ENCODE results near the gene STIP1.

Gene STIP1

GRCh38 chr11:64220798-64221197 is 34.8 kb downstream of the STIP1 start:
- no peak for DNase-seq (ENCODE audit: low read depth in 2 of 2, low spot score in 1 of 2)

- no peak for DNase-seq (ENCODE audit: low read depth in 2 of 2, low spot score in 1 of 2)
These were observed 36.7 kb downstream of the STIP1 start for GRCh38 chr11:64222651-64223000.

- no peak for DNase-seq (ENCODE audit: low read depth in 2 of 2, low spot score in 1 of 2)
These were observed 37.2 kb downstream of the STIP1 start for GRCh38 chr11:64223001-64223651.

- no peak for DNase-seq (ENCODE audit: low read depth in 2 of 2, low spot score in 1 of 2)
These were observed 38.4 kb downstream of the STIP1 start for GRCh38 chr11:64224151-64224890.

- no peak for DNase-seq (ENCODE audit: low read depth in 2 of 2, low spot score in 1 of 2)
These were observed 39.1 kb downstream of the STIP1 start for GRCh38 chr11:64224891-64225607.

- DNase-seq (ENCODE audit: low read depth in 2 of 2, low spot score in 1 of 2) = peak; percentile 86 to 87
These were observed 39.9 kb downstream of the STIP1 start, which contains the start of the genes NUDT22 and TRPT1 for GRCh38 chr11:64225608-64226506. Gene NUDT22, plus strand, starts transcription at chr11:64226274. Its CDS starts 379 bp downstream, at chr11:64226653. Gene TRPT1, minus strand, starts transcription at chr11:64226186. Its CDS starts 326 bp downstream, at chr11:64225860.

GRCh38 chr11:64226507-64227051 is 40.6 kb downstream of the STIP1 start:
- no peak for DNase-seq (ENCODE audit: low read depth in 2 of 2, low spot score in 1 of 2)

- no peak for DNase-seq (ENCODE audit: low read depth in 2 of 2, low spot score in 1 of 2)
These were observed 41.5 kb downstream of the STIP1 start for GRCh38 chr11:64227405-64227956.

- no peak for DNase-seq (ENCODE audit: low read depth in 2 of 2, low spot score in 1 of 2)
These were observed 43.2 kb downstream of the STIP1 start for GRCh38 chr11:64229090-64229743.

GRCh38 chr11:64229744-64230170 is 43.8 kb downstream of the STIP1 start:
- DNase-seq (ENCODE audit: low read depth in 2 of 2, low spot score in 1 of 2) = no peak

- DNase-seq (ENCODE audit: low read depth in 2 of 2, low spot score in 1 of 2) = peak; percentile 73 to 79
These were observed 44.4 kb downstream of the STIP1 start, which contains the start of gene DNAJC4 for GRCh38 chr11:64230171-64230984. Gene DNAJC4, plus strand, starts transcription at chr11:64230548. Its CDS starts 307 bp downstream, at chr11:64230855.

- DNase-seq (ENCODE audit: low read depth in 2 of 2, low spot score in 1 of 2) = no peak
These were observed 45.0 kb downstream of the STIP1 start for GRCh38 chr11:64230985-64231365.

- no peak for DNase-seq (ENCODE audit: low read depth in 2 of 2, low spot score in 1 of 2)
These were observed 45.6 kb downstream of the STIP1 start for GRCh38 chr11:64231546-64231945.

- no peak for DNase-seq (ENCODE audit: low read depth in 2 of 2, low spot score in 1 of 2)
These were observed 46.4 kb downstream of the STIP1 start for GRCh38 chr11:64232182-64232966.

- no peak for DNase-seq (ENCODE audit: low read depth in 2 of 2, low spot score in 1 of 2)
These were observed 47.0 kb downstream of the STIP1 start for GRCh38 chr11:64232967-64233315.

GRCh38 chr11:64233913-64234586 is 48.1 kb downstream of the STIP1 start, which contains the start of gene VEGFB:
Gene VEGFB, plus strand, starts transcription at chr11:64234584. Its CDS starts 250 bp downstream, at chr11:64234834.
- peak in 1 of 2 donors; percentile 58 for DNase-seq (ENCODE audit: low read depth in 2 of 2, low spot score in 1 of 2)

GRCh38 chr11:64234647-64235379 is 48.8 kb downstream of the STIP1 start:
- DNase-seq (ENCODE audit: low read depth in 2 of 2, low spot score in 1 of 2) = no peak

All from stimulated activated CD8-positive, alpha-beta memory T cell treated with anti-CD3 and anti-CD28 coated beads, Interleukin-4, amount 100 ng/mL, for 1 hour (primary cell).